Spinal cord (tissue), 10 donors: Measurements from ENCODE around the gene PRKN. TPM values are rescaled to one million over a fixed set of nuclear protein-coding genes. Genes with fewer than 3 reads are reported as not detected.

Experiments
- DNase-seq, 6 donors: peaks; one replicate each; pipeline versions ENCODE4 v3.0.0 to v3.0.0-alpha.2; 2013 to 2015; ENCODE audit warnings: low spot score in 6 of 6, low read depth in 4 of 6
- H3K27ac ChIP-seq: one replicate; pipeline ENCODE4 v1.5.1; 2013; ENCODE audit warnings: low read depth, low read length, control low read depth
- H3K27me3 ChIP-seq: one replicate; pipeline ENCODE4 v1.6.1; 2013; ENCODE audit warnings: low read length; ENCODE audit not compliant: control insufficient read depth, insufficient read depth
- H3K36me3 ChIP-seq: one replicate; pipeline ENCODE4 v1.6.1; 2013; ENCODE audit warnings: low read length; ENCODE audit not compliant: control insufficient read depth, insufficient read depth
- H3K4me1 ChIP-seq: one replicate; pipeline ENCODE4 v1.6.1; 2013; ENCODE audit warnings: low read length; ENCODE audit not compliant: control insufficient read depth, insufficient read depth
- H3K4me3 ChIP-seq: one replicate; pipeline ENCODE4 v1.5.1; 2013; ENCODE audit warnings: low read depth, low read length, control low read depth
- H3K9me3 ChIP-seq: one replicate; pipeline ENCODE4 v1.6.1; 2013; ENCODE audit warnings: low read length; ENCODE audit not compliant: control insufficient read depth, insufficient read depth
- WGBS: methylation state at CpG from one replicate; pipeline ENCODE4 v1.1.5; 2013; ENCODE audit warnings: missing lambda C conversion rate; ENCODE audit not compliant: insufficient coverage; 5-methylcytosine and 5-hydroxymethylcytosine counted together
- polyA plus RNA-seq, 2 donors: library from polyadenylated mRNA; unstranded; fragments of 120-200 nt; gene quantifications; one replicate each; pipeline ENCODE4 v1.2.1, GENCODE V29; 2013; ENCODE audit not compliant: insufficient read length in 2 of 2
- total RNA-seq, 2 donors: library from RNA; depleted of rRNA in 1 of 2; stranded (reverse); fragments of 120-200 nt in 1 of 2; fragments of >200 nt in 1 of 2; gene quantifications; one replicate each; pipeline versions ENCODE4 v1.2.3 to v1.2.4, GENCODE V29; 2013 to 2014
- donor health status: healthy.

Gene PRKN
- total and polyA plus RNA-seq, 4 donors, result 7.4 to 9.5 (median 8.4) TPM

DNA sequence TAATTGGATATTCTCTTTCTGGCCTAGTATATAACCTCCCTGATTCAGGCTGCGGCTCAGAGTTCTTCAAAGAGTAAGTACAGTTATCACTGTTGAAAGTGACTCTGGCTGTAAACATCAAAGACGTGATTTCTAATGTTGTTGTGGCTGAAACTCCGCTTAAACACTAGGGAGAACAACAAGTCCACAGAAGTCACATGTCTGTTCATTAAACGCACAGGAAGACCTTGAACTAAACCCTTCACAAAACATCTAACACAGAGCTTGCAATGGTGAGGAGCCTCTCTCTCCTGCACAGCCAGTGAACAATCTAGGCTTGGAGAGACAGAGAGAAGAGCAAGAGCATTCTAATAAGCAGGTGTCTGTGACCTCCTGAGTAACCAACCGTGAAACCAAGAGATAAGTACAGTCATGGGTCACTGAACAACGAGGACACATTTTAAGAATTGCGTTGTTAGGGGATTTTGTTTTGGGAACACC is 249.3 kb downstream of the PRKN start:
- 84% methylated on average over 5 of the region's 7 CpGs for WGBS
- H3K9me3 ChIP-seq, result no peaks in the 10 kb centered on the region
- DNase-seq, result no peak
- no peak overlapping the region for H3K27ac ChIP-seq
- no peak overlapping the region for H3K4me3 ChIP-seq
- H3K4me1 ChIP-seq, result no peaks in the 10 kb centered on the region
- H3K27me3 ChIP-seq, result no peaks in the 10 kb centered on the region
- H3K36me3 ChIP-seq, result no peaks in the 10 kb centered on the region

DNA sequence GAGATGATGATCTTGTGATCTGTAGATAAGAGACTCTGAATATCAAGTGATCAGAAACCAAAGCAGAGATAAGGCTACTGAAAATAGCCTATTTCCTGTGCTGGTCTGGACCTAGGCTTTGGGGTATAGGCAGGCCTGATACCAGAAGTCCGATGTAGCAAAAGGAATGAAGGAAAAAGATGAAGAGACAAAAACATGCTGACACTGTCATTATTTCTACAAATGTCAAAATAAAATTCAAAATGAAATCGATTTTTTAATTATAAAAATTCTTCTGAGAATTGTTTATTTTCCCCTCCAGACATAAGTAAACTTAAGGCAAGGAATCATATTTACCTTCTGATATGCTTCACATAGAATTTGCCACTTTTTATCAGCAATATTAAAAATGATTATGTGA is 252.8 kb downstream of the PRKN start:
- Histone ChIP-seq H3K27me3 (no peaks in the 10 kb centered on the region), H3K27ac (no peak overlapping the region), H3K4me3 (no peak overlapping the region), H3K36me3 (no peaks in the 10 kb centered on the region), H3K9me3 (no peaks in the 10 kb centered on the region), H3K4me1 (no peaks in the 10 kb centered on the region)
- WGBS, result no CpG with 5 or more reads among the region's 2 CpGs
- DNase-seq, result no peak

DNA sequence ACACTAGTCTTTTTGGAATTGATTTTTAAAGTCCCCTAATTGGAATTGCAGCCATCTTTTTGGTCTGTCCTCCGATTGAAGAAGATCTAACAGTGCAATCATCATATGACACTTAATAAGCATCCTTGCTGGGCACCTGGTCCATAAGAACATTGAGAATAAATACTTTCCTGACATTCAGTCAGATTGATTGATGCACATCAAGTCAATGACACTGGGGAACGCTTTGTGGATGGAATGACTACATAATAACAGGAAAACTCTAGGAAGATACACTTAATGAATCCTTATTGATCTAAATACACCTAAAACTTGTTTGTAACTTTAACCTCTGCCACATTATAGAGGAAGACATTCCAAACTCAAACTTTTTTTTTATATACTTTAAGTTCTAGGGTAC is 255.7 kb downstream of the PRKN start:
- Histone ChIP-seq H3K27ac (no peak overlapping the region), H3K4me1 (no peaks in the 10 kb centered on the region), H3K4me3 (no peak overlapping the region), H3K9me3 (no peaks in the 10 kb centered on the region), H3K27me3 (no peaks in the 10 kb centered on the region), H3K36me3 (no peaks in the 10 kb centered on the region)
- no CpG with 5 or more reads among the region's 2 CpGs for WGBS
- no peak for DNase-seq

DNA sequence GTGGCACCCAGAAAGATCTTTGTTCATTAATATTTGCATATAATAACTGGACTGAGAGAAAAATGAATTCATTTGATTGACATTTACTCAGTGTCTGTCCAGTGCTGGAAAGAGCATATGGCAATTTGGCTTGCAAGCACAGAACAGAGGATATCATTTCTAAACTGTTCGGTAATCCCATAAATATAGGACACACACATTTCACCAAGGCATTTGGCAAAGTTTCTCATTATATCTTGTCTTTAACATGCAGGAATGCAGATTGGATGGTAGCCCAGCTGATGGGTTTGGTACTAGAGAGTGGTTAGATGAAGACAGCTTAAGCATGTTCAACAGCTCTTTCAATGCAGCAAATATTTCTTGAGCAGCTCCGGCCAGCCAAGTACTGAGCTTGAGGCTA is 259.2 kb downstream of the PRKN start:
- 60% methylated on average over 1 of the region's 2 CpGs for WGBS
- no peak overlapping the region for H3K27ac ChIP-seq
- peak in 2 of 6 donors; percentile 60 to 84 for DNase-seq
- no peaks in the 10 kb centered on the region for H3K9me3 ChIP-seq
- H3K36me3 ChIP-seq, result no peaks in the 10 kb centered on the region
- H3K4me1 ChIP-seq, result no peaks in the 10 kb centered on the region
- no peak overlapping the region for H3K4me3 ChIP-seq
- H3K27me3 ChIP-seq, result no peaks in the 10 kb centered on the region

DNA sequence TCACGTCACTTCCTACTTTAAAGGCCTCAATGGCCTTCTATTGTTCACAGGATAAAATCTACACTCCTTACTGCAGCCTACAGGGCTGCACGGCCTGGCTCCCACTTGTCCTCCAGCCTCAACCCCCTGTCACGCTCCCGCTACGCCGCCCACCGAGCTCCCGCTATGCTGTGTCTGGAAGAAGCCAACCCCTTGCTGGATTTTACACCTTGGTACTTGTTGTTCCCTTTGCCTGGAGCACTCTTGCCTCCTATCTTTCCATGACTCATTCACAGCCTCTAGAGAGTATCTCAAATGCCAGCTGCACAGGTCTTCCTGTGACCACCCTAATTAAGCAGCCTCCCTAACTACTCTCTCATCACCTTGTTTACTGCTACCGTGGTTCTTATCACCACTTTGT is 259.9 kb downstream of the PRKN start:
- Histone ChIP-seq H3K36me3 (no peaks in the 10 kb centered on the region), H3K4me3 (no peak overlapping the region), H3K4me1 (no peaks in the 10 kb centered on the region), H3K27ac (no peak overlapping the region), H3K27me3 (no peaks in the 10 kb centered on the region), H3K9me3 (no peaks in the 10 kb centered on the region)
- 93% methylated on average over 8 of the region's 9 CpGs for WGBS
- DNase-seq, result no peak

DNA sequence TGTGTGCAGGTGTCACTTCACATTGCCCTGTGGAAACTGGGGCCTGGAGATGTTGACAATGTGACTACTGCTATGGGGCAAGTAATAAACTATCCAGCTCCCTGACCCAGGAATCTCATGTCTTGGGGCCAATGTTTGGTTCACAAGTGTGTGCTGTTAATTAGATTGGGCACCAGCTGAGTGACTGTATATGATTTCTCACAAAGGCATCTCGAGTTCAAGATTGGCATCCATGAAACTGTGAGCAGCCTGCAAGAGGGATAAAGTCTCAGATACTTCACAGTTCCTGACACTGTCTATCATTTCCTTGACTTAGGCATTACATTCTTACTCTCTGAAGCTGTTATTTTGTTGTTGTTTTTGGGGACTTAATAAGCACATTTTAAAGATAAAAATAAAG is 264.0 kb downstream of the PRKN start:
- DNase-seq, result no peak
- Histone ChIP-seq H3K4me3 (no peak overlapping the region), H3K36me3 (no peaks in the 10 kb centered on the region), H3K27ac (no peak overlapping the region), H3K4me1 (no peaks in the 10 kb centered on the region), H3K27me3 (no peaks in the 10 kb centered on the region), H3K9me3 (no peaks in the 10 kb centered on the region)
- WGBS, result 40% methylated on average over 1 of the region's 1 CpG

- Histone ChIP-seq H3K27ac (no peak overlapping the region), H3K4me1 (no peaks in the 10 kb centered on the region), H3K9me3 (peaks cover 2% of the 10 kb centered on the region), H3K36me3 (no peaks in the 10 kb centered on the region), H3K4me3 (no peak overlapping the region), H3K27me3 (no peaks in the 10 kb centered on the region)
- DNase-seq, result no peak
Measured at GRCh38 chr6:162459985-162460384, 267.6 kb downstream of the PRKN start.

DNA sequence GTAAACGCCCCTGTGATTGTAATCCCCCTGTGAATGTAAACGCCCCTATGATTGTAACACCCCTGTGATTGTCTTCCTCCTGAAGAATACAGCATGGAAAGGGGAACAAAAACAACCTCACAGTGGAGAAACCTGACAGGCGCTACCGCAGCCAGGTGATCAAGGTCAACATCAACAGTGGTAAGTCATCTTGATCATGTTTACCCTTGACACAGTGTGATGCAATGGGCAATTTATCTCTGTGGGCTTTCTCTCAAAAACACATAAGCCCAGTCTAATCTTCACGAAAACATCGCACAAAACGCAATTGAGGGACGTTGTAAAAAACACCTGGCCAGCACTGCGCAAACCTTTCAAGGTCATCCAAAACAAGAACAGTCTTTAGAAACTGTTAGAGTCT is 277.2 kb downstream of the PRKN start:
- no peaks in the 10 kb centered on the region for H3K36me3 ChIP-seq
- no peaks in the 10 kb centered on the region for H3K4me1 ChIP-seq
- H3K27ac ChIP-seq, result no peak overlapping the region
- 84% methylated on average over 2 of the region's 9 CpGs for WGBS
- no peak overlapping the region for H3K4me3 ChIP-seq
- H3K27me3 ChIP-seq, result no peaks in the 10 kb centered on the region
- DNase-seq, result no peak
- no peaks in the 10 kb centered on the region for H3K9me3 ChIP-seq

DNA sequence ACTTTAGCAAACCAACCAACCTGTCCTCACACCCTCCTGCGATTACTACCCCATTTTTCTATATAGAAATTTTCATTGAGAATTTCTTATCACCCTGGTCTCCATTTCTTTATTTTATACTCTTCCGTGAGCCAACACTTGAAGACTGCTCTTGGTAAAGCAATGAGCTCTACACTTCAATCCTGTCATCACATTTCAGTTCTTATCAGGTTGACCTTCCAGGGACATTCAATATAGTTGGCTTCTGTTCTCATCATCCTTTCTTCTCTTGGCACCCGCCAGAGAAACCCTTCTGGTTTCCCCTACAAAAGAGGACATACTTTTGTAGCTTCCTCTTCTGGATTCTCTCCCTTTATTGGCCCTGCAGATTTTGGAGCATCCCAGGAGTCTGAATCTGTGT is 279.3 kb downstream of the PRKN start:
- H3K27me3 ChIP-seq, result no peaks in the 10 kb centered on the region
- 97% methylated on average over 3 of the region's 3 CpGs for WGBS
- no peak for DNase-seq
- no peaks in the 10 kb centered on the region for H3K36me3 ChIP-seq
- no peak overlapping the region for H3K4me3 ChIP-seq
- no peak overlapping the region for H3K27ac ChIP-seq
- peaks cover under 1% of the 10 kb centered on the region for H3K4me1 ChIP-seq
- no peaks in the 10 kb centered on the region for H3K9me3 ChIP-seq

DNA sequence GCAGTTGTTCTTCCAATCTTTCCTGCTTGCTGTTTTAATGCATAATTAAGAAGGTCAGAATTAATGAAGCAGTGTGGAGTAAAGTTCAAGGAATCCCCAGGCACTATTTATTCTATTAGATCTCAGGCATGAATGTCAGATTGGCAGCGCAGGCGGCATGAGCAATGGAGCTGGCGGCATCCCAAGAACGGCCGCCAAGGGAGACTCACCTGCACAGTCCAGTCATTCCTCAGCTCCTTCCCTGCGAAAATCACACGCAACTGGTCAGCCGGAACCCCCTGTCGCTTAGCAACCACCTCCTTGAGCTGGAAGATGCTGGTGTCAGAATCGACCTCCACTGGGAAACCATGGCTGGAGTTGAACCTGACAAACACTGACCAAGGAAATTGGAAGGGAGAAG is 284.5 kb downstream of the PRKN start:
- Histone ChIP-seq H3K27me3 (no peaks in the 10 kb centered on the region), H3K9me3 (peaks cover 2% of the 10 kb centered on the region), H3K4me1 (peaks cover 10% of the 10 kb centered on the region), H3K36me3 (no peaks in the 10 kb centered on the region), H3K4me3 (peak overlapping the region; percentile 1), H3K27ac (no peak overlapping the region)
- DNase-seq, result peak; percentile 23 to 91 (median 38)
- WGBS, result 22% methylated on average over 10 of the region's 10 CpGs
